Measurements from ENCODE around the gene SORCS2.

Gene SORCS2

GRCh38 chr4:7168106-7168505 lies 24.2 kb upstream of the SORCS2 start:
- no peak for DNase-seq
- 94% methylated on average over 5 of the region's 8 CpGs for whole genome bisulfite sequencing (ENCODE audit: insufficient coverage)
- Histone ChIP-seq H3K36me3 (ENCODE audit: control insufficient read depth in 4 of 4, insufficient read depth in 4 of 4, low read length in 3 of 4) (no peaks in the 10 kb centered on the region), H3K27ac (ENCODE audit: insufficient read depth in 1 of 2, low read depth in 1 of 2, low read length in 2 of 2, poor library complexity in 1 of 2, severe bottlenecking in 2 of 2) (no peak overlapping the region), H3K9me3 (ENCODE audit: control extremely low read depth in 1 of 5, control insufficient read depth in 4 of 5, insufficient read depth in 2 of 5, low read depth in 1 of 5, low read length in 4 of 5) (no peaks in the 10 kb centered on the region), H3K27me3 (replicated peaks in 2 of 5; ENCODE audit: control insufficient read depth in 4 of 5, insufficient read depth in 5 of 5, low read length in 4 of 5) (peaks cover 0 to 22% (median 2%) of the 10 kb centered on the region in 5 experiments), H3K4me3 (ENCODE audit: control insufficient read depth in 1 of 7, extremely low read depth in 1 of 7, insufficient read depth in 4 of 7, low read depth in 2 of 7, low read length in 6 of 7) (no peak overlapping the region), H3K4me1 (ENCODE audit: control extremely low read depth in 1 of 4, control insufficient read depth in 4 of 4, insufficient read depth in 4 of 4, low read length in 3 of 4) (peaks cover 0 to 4% (median 0%) of the 10 kb centered on the region in 4 experiments)
- ChIA-PET POLR2A (no interaction called here), CTCF (no interaction called here)

DNA sequence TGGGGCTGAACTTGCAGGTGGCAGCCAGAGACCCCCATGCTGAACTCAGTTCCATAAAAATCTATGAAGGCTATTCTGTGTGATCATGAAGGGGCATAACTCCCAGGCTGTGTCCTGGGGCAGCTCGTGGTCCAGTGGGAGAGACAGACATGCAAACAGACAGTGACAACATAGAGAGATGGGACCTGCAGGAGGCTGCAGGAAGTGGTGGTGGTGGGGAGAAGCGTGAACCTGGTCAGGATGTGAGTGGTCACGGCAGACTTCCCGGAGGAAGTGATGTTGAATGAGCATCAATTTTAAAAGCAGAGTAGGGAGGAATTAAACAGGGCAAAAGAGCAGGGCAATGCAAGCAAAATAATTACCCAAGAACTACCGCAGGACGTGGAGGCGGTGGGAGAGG lies 23.2 kb upstream of the SORCS2 start:
- Histone ChIP-seq H3K4me3 (ENCODE audit: control insufficient read depth in 1 of 7, extremely low read depth in 1 of 7, insufficient read depth in 4 of 7, low read depth in 2 of 7, low read length in 6 of 7) (no peak overlapping the region), H3K27ac (ENCODE audit: insufficient read depth in 1 of 2, low read depth in 1 of 2, low read length in 2 of 2, poor library complexity in 1 of 2, severe bottlenecking in 2 of 2) (no peak overlapping the region), H3K27me3 (replicated peaks in 2 of 5; ENCODE audit: control insufficient read depth in 4 of 5, insufficient read depth in 5 of 5, low read length in 4 of 5) (peaks cover 0 to 21% (median 2%) of the 10 kb centered on the region in 5 experiments), H3K36me3 (ENCODE audit: control insufficient read depth in 4 of 4, insufficient read depth in 4 of 4, low read length in 3 of 4) (no peaks in the 10 kb centered on the region), H3K9me3 (ENCODE audit: control extremely low read depth in 1 of 5, control insufficient read depth in 4 of 5, insufficient read depth in 2 of 5, low read depth in 1 of 5, low read length in 4 of 5) (no peaks in the 10 kb centered on the region), H3K4me1 (ENCODE audit: control extremely low read depth in 1 of 4, control insufficient read depth in 4 of 4, insufficient read depth in 4 of 4, low read length in 3 of 4) (peaks cover 0 to 4% (median 0%) of the 10 kb centered on the region in 4 experiments)
- POLR2A ChIA-PET, result no interaction called here
- WGBS (ENCODE audit: insufficient coverage), result 81% methylated on average over 4 of the region's 7 CpGs
- CTCF ChIA-PET, result no interaction called here
- DNase-seq, result no peak

DNA sequence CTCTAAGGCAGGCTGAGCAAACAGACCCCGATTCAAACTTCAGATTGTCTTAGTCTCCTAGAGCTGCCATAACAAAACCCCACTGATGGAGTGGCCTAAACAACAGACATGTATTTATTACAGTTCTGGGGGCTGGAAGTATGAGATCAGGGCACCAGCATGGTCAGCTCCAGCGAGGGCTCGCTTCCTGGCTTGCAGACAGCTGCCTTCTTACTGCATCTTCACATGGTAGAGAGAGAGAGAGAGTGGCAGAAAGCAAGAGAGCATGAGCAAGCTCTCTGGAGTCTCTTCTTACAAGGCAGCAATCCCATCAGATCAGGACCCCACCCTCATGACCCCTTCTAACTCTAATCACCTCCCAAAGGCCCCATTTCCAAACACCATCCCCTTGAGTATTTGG lies 22.3 kb upstream of the SORCS2 start:
- Histone ChIP-seq H3K27me3 (replicated peaks in 2 of 5; ENCODE audit: control insufficient read depth in 4 of 5, insufficient read depth in 5 of 5, low read length in 4 of 5) (peaks cover 0 to 21% (median 2%) of the 10 kb centered on the region in 5 experiments), H3K4me3 (ENCODE audit: control insufficient read depth in 1 of 7, extremely low read depth in 1 of 7, insufficient read depth in 4 of 7, low read depth in 2 of 7, low read length in 6 of 7) (no peak overlapping the region), H3K36me3 (ENCODE audit: control insufficient read depth in 4 of 4, insufficient read depth in 4 of 4, low read length in 3 of 4) (no peaks in the 10 kb centered on the region), H3K9me3 (ENCODE audit: control extremely low read depth in 1 of 5, control insufficient read depth in 4 of 5, insufficient read depth in 2 of 5, low read depth in 1 of 5, low read length in 4 of 5) (no peaks in the 10 kb centered on the region), H3K4me1 (ENCODE audit: control extremely low read depth in 1 of 4, control insufficient read depth in 4 of 4, insufficient read depth in 4 of 4, low read length in 3 of 4) (peaks cover 0 to 4% (median 0%) of the 10 kb centered on the region in 4 experiments), H3K27ac (ENCODE audit: insufficient read depth in 1 of 2, low read depth in 1 of 2, low read length in 2 of 2, poor library complexity in 1 of 2, severe bottlenecking in 2 of 2) (no peak overlapping the region)
- ChIA-PET POLR2A (no interaction called here), CTCF (interaction anchor here (1.0 kb wide), 1 partner anchor 16 kb away, joined by 3 read pairs; no protein-coding TSS in a partner anchor)
- WGBS (ENCODE audit: insufficient coverage), result no CpG with 5 or more reads among the region's 3 CpGs
- DNase-seq, result no peak

- WGBS (ENCODE audit: insufficient coverage), result 80% methylated on average over 1 of the region's 4 CpGs
- Histone ChIP-seq H3K4me3 (ENCODE audit: control insufficient read depth in 1 of 7, extremely low read depth in 1 of 7, insufficient read depth in 4 of 7, low read depth in 2 of 7, low read length in 6 of 7) (no peak overlapping the region), H3K9me3 (ENCODE audit: control extremely low read depth in 1 of 5, control insufficient read depth in 4 of 5, insufficient read depth in 2 of 5, low read depth in 1 of 5, low read length in 4 of 5) (no peaks in the 10 kb centered on the region), H3K36me3 (ENCODE audit: control insufficient read depth in 4 of 4, insufficient read depth in 4 of 4, low read length in 3 of 4) (no peaks in the 10 kb centered on the region), H3K27me3 (replicated peaks in 2 of 5; ENCODE audit: control insufficient read depth in 4 of 5, insufficient read depth in 5 of 5, low read length in 4 of 5) (peaks cover 0 to 22% (median 2%) of the 10 kb centered on the region in 5 experiments), H3K27ac (ENCODE audit: insufficient read depth in 1 of 2, low read depth in 1 of 2, low read length in 2 of 2, poor library complexity in 1 of 2, severe bottlenecking in 2 of 2) (no peak overlapping the region), H3K4me1 (ENCODE audit: control extremely low read depth in 1 of 4, control insufficient read depth in 4 of 4, insufficient read depth in 4 of 4, low read length in 3 of 4) (peaks cover 0 to 4% (median 0%) of the 10 kb centered on the region in 4 experiments)
- ChIA-PET CTCF (interaction anchor here (0.5 to 1.1 kb wide), 3 partner anchors 18 to 1179 kb away, joined by 3 to 4 read pairs (median 3); no protein-coding TSS in a partner anchor), POLR2A (no interaction called here)
- DNase-seq, result no peak
These were observed 21.0 kb upstream of the SORCS2 start for GRCh38 chr4:7171191-7171900.

- Histone ChIP-seq H3K27ac (ENCODE audit: insufficient read depth in 1 of 2, low read depth in 1 of 2, low read length in 2 of 2, poor library complexity in 1 of 2, severe bottlenecking in 2 of 2) (no peak overlapping the region), H3K9me3 (ENCODE audit: control extremely low read depth in 1 of 5, control insufficient read depth in 4 of 5, insufficient read depth in 2 of 5, low read depth in 1 of 5, low read length in 4 of 5) (no peaks in the 10 kb centered on the region), H3K36me3 (ENCODE audit: control insufficient read depth in 4 of 4, insufficient read depth in 4 of 4, low read length in 3 of 4) (no peaks in the 10 kb centered on the region), H3K27me3 (replicated peaks in 2 of 5; ENCODE audit: control insufficient read depth in 4 of 5, insufficient read depth in 5 of 5, low read length in 4 of 5) (peaks cover 0 to 22% (median 2%) of the 10 kb centered on the region in 5 experiments), H3K4me1 (ENCODE audit: control extremely low read depth in 1 of 4, control insufficient read depth in 4 of 4, insufficient read depth in 4 of 4, low read length in 3 of 4) (peaks cover 0 to 4% (median 0%) of the 10 kb centered on the region in 4 experiments), H3K4me3 (ENCODE audit: control insufficient read depth in 1 of 7, extremely low read depth in 1 of 7, insufficient read depth in 4 of 7, low read depth in 2 of 7, low read length in 6 of 7) (no peak overlapping the region)
- ChIA-PET CTCF (no interaction called here), POLR2A (no interaction called here)
- no peak for DNase-seq
- 96% methylated on average over 4 of the region's 6 CpGs for WGBS (ENCODE audit: insufficient coverage)
These were observed 19.8 kb upstream of the SORCS2 start for GRCh38 chr4:7172508-7172907.

DNA sequence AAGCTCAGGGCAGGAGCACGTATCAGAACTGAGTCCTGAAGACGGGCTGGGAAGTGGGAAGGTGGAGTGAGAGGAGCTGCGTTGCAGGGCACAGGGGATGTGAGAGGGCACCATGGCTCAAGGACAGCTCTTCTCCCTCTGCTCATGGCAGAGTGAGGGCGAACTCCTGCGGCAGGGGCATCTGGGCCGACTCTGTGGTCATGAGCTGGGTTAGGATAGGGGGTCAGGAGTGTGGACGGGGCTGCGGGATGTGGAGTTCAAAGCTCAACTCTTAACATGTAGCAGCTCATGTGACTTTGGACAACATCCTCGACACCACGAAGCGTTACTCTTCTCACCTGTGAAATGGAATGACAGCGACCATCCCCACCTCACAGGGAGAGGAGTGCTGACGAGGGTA lies 19.4 kb upstream of the SORCS2 start:
- 95% methylated on average over 10 of the region's 13 CpGs for WGBS (ENCODE audit: insufficient coverage)
- peaks cover 0 to 4% (median 0%) of the 10 kb centered on the region in 4 experiments for H3K4me1 ChIP-seq (ENCODE audit: control extremely low read depth in 1 of 4, control insufficient read depth in 4 of 4, insufficient read depth in 4 of 4, low read length in 3 of 4)
- ChIA-PET CTCF (no interaction called here), POLR2A (no interaction called here)
- no peak overlapping the region for H3K4me3 ChIP-seq (ENCODE audit: control insufficient read depth in 1 of 7, extremely low read depth in 1 of 7, insufficient read depth in 4 of 7, low read depth in 2 of 7, low read length in 6 of 7)
- H3K36me3 ChIP-seq (ENCODE audit: control insufficient read depth in 4 of 4, insufficient read depth in 4 of 4, low read length in 3 of 4), result no peaks in the 10 kb centered on the region
- H3K27me3 ChIP-seq (replicated peaks in 2 of 5; ENCODE audit: control insufficient read depth in 4 of 5, insufficient read depth in 5 of 5, low read length in 4 of 5), result peaks cover 0 to 24% (median 2%) of the 10 kb centered on the region in 5 experiments
- no peak for DNase-seq
- no peak overlapping the region for H3K27ac ChIP-seq (ENCODE audit: insufficient read depth in 1 of 2, low read depth in 1 of 2, low read length in 2 of 2, poor library complexity in 1 of 2, severe bottlenecking in 2 of 2)
- no peaks in the 10 kb centered on the region for H3K9me3 ChIP-seq (ENCODE audit: control extremely low read depth in 1 of 5, control insufficient read depth in 4 of 5, insufficient read depth in 2 of 5, low read depth in 1 of 5, low read length in 4 of 5)

DNA sequence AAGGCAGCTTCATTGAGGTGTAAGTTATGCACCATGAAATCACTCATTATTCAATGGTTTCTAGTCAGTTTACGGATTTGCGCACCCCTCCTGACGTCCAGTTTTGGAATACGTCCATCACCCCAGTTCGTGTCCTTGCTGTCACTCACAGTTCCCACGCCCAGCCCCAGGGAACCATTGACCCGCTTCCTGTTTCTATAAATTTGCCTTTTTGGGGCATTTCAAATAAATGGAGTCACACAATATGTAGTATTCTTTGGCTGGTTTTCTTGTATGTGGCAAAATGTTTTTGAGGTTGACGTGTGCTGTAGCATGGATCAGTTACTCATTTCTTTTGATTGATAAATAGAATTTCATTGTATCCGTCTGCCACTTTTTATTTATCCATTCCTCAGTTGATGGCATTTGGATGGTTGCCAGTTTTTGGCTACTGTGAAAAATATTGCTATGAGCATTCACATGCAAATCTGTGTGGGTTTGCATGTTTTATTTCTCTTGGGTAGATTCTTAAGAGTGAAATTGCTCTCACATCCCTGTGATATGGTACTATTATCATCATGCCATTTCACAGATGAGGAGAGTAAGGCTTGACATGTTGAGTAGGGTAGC lies 18.4 kb upstream of the SORCS2 start:
- no peak overlapping the region for H3K27ac ChIP-seq (ENCODE audit: insufficient read depth in 1 of 2, low read depth in 1 of 2, low read length in 2 of 2, poor library complexity in 1 of 2, severe bottlenecking in 2 of 2)
- no peak overlapping the region for H3K4me3 ChIP-seq (ENCODE audit: control insufficient read depth in 1 of 7, extremely low read depth in 1 of 7, insufficient read depth in 4 of 7, low read depth in 2 of 7, low read length in 6 of 7)
- POLR2A ChIA-PET, result no interaction called here
- CTCF ChIA-PET, result no interaction called here
- peaks cover 0 to 4% (median 0%) of the 10 kb centered on the region in 4 experiments for H3K4me1 ChIP-seq (ENCODE audit: control extremely low read depth in 1 of 4, control insufficient read depth in 4 of 4, insufficient read depth in 4 of 4, low read length in 3 of 4)
- WGBS (ENCODE audit: insufficient coverage), result 100% methylated on average over 2 of the region's 9 CpGs
- peaks cover 0 to 2% (median 1%) of the 10 kb centered on the region in 5 experiments for H3K9me3 ChIP-seq (ENCODE audit: control extremely low read depth in 1 of 5, control insufficient read depth in 4 of 5, insufficient read depth in 2 of 5, low read depth in 1 of 5, low read length in 4 of 5)
- H3K36me3 ChIP-seq (ENCODE audit: control insufficient read depth in 4 of 4, insufficient read depth in 4 of 4, low read length in 3 of 4), result no peaks in the 10 kb centered on the region
- H3K27me3 ChIP-seq (replicated peaks in 2 of 5; ENCODE audit: control insufficient read depth in 4 of 5, insufficient read depth in 5 of 5, low read length in 4 of 5), result peaks cover 0 to 24% (median 2%) of the 10 kb centered on the region in 5 experiments
- no peak for DNase-seq

All from common myeloid progenitor, CD34-positive (primary cell).